Neural progenitor cell (in vitro differentiated cells): Measurements from ENCODE around the gene TSEN34.

Source experiments
- EZH2 ChIP-seq: fragments of 200-600 bp; sonication (generic); IDR thresholded peaks from 2 replicates; pipeline ENCODE4 v1.6.1; 2017; ENCODE audit warnings: antibody characterized with exemption, mild to moderate bottlenecking, moderate library complexity
- EZH2phosphoT487 ChIP-seq: fragments of 200-600 bp; sonication (generic); IDR thresholded peaks from 2 replicates; pipeline ENCODE4 v1.6.1; 2017; ENCODE audit warnings: antibody characterized with exemption
- TF ChIP-seq, protein P1 (sequence below): fragments of 200-600 bp; sonication (generic); IDR thresholded peaks from 2 replicates; pipeline ENCODE4 v1.5.1; 2017; ENCODE audit warnings: antibody characterized with exemption, mild to moderate bottlenecking

DNA sequence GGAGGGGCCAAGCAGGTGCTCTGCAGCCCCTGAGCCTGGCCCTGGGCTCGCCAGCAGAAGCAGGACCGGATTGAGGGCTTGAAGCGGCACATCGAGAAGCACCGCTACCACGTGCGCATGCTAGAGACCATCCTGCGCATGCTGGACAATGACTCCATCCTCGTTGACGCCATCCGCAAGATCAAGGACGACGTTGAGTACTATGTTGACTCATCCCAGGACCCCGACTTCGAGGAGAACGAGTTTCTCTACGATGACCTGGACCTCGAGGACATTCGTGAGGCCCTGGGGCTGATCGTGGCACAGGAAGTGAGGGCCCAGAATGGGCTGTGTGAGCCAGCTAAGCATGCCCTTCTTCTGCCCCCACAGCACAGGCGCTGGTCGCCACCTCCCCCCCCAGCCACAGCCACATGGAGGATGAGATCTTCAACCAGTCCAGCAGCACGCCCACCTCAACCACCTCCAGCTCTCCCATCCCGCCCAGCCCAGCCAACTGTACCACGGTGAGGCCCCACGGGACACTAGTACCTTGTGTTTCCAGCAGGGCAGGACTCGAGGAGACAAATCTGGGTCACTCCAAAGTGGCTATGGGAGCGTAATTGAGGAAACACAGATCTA lies 45.5 kb upstream of the TSEN34 start:
- TF ChIP-seq, protein P1, sequence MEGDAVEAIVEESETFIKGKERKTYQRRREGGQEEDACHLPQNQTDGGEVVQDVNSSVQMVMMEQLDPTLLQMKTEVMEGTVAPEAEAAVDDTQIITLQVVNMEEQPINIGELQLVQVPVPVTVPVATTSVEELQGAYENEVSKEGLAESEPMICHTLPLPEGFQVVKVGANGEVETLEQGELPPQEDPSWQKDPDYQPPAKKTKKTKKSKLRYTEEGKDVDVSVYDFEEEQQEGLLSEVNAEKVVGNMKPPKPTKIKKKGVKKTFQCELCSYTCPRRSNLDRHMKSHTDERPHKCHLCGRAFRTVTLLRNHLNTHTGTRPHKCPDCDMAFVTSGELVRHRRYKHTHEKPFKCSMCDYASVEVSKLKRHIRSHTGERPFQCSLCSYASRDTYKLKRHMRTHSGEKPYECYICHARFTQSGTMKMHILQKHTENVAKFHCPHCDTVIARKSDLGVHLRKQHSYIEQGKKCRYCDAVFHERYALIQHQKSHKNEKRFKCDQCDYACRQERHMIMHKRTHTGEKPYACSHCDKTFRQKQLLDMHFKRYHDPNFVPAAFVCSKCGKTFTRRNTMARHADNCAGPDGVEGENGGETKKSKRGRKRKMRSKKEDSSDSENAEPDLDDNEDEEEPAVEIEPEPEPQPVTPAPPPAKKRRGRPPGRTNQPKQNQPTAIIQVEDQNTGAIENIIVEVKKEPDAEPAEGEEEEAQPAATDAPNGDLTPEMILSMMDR: no peak
- TF ChIP-seq EZH2phosphoT487 (no peak), EZH2 (no peak)
